Activated naive CD4-positive, alpha-beta T cell treated with anti-CD3 and anti-CD28 coated beads, Interleukin-2, amount 50 U/mL, for 24 hours (primary cell): ENCODE measurements around the gene PATJ.

Experiments
- H3K27ac Mint-ChIP-seq: one replicate; pipeline ENCODE4 v1.8.0; 2021; ENCODE audit warnings: mild to moderate bottlenecking, mixed read lengths
- H3K27me3 Mint-ChIP-seq: one replicate; pipeline ENCODE4 v1.8.0; 2021; ENCODE audit warnings: mixed read lengths
- H3K36me3 Mint-ChIP-seq: one replicate; pipeline ENCODE4 v1.8.0; 2021; ENCODE audit warnings: mixed read lengths
- H3K4me1 Mint-ChIP-seq: one replicate; pipeline ENCODE4 v1.8.0; 2021; ENCODE audit warnings: mixed read lengths
- H3K4me3 Mint-ChIP-seq: one replicate; pipeline ENCODE4 v1.8.0; 2021; ENCODE audit warnings: mild to moderate bottlenecking, mixed read lengths
- H3K9me3 Mint-ChIP-seq: one replicate; pipeline ENCODE4 v1.8.0; 2021; ENCODE audit warnings: mixed read lengths

Gene PATJ

GRCh38 chr1:61740751-61741700, 1.3 kb upstream of the PATJ start:
- peak overlapping the region; percentile 91 for H3K27ac Mint-ChIP-seq
- no peaks in the 10 kb centered on the region for H3K9me3 Mint-ChIP-seq
- peak overlapping the region; percentile 93 for H3K4me3 Mint-ChIP-seq
- H3K36me3 Mint-ChIP-seq: no peaks in the 10 kb centered on the region
- peaks cover 29% of the 10 kb centered on the region for H3K4me1 Mint-ChIP-seq
- H3K27me3 Mint-ChIP-seq: no peaks in the 10 kb centered on the region

- H3K4me1 Mint-ChIP-seq: peaks cover 38% of the 10 kb centered on the region
- no peaks in the 10 kb centered on the region for H3K27me3 Mint-ChIP-seq
- no peaks in the 10 kb centered on the region for H3K36me3 Mint-ChIP-seq
- peak overlapping the region; percentile 81 for H3K27ac Mint-ChIP-seq
- no peaks in the 10 kb centered on the region for H3K9me3 Mint-ChIP-seq
- peak overlapping the region; percentile 75 for H3K4me3 Mint-ChIP-seq
These were observed 545 bp downstream of the PATJ start for GRCh38 chr1:61742620-61743430.

DNA sequence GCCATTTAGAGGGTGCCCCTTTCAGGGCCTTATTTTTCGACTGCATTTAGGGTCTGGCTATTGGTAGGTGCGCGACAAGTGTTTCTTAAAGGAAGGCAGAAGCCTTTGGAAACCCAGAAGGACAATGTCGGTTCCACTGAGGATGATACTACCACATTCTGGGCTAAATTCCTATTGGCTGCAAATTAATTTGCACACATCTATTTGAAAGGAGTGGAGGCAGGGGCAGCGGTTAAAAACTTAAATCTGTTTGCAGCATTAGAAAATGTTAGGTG, 1.1 kb downstream of the PATJ start:
- Mint-ChIP-seq H3K27ac (peak overlapping the region; percentile 81), H3K27me3 (no peaks in the 10 kb centered on the region), H3K4me3 (peak overlapping the region; percentile 75), H3K9me3 (no peaks in the 10 kb centered on the region), H3K36me3 (no peaks in the 10 kb centered on the region), H3K4me1 (peaks cover 38% of the 10 kb centered on the region)

DNA sequence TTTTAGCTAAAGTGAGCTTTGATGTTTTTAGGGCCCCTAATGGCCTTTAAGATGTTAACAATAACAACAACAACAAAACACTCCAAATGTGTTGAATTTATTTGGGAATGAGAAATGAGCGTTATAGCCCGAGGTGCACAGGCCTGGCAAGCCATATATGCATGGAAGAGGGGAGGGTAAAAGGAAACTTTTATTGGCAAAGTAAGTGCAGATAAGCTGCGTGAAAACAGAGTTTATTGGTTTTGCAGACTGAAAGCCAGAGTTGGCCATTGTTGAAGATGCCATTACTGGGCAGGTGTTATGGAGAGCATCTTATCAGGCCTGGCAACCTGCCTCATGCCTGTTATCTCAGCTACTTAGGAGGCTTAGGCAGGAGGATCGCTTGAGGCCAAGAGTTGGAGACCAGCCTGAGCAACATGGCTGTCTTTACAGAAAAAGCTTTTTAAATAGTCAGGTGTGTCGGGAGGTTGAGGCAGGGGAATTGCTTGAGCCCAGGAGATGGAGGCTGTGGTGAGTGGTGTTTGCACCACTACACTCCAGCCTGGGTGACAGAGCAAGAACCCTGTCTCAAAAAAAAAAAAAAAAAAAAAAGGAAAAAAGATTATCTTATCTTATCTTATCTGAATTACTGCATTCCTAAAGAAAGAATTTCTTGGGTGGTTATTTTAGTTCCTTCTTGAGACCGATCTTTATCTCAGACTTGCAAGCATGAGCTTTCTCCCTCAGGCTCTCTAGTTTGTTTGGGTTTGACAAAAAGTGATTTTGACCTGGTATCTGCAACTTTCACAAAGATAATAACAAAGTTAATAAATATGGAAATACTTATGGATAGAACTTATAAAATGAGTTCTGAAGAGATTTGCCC, 1.7 kb downstream of the PATJ start:
- Mint-ChIP-seq H3K9me3 (no peaks in the 10 kb centered on the region), H3K4me3 (peak overlapping the region; percentile 23), H3K27ac (peak overlapping the region; percentile 81), H3K36me3 (no peaks in the 10 kb centered on the region), H3K4me1 (peaks cover 38% of the 10 kb centered on the region), H3K27me3 (no peaks in the 10 kb centered on the region)

DNA sequence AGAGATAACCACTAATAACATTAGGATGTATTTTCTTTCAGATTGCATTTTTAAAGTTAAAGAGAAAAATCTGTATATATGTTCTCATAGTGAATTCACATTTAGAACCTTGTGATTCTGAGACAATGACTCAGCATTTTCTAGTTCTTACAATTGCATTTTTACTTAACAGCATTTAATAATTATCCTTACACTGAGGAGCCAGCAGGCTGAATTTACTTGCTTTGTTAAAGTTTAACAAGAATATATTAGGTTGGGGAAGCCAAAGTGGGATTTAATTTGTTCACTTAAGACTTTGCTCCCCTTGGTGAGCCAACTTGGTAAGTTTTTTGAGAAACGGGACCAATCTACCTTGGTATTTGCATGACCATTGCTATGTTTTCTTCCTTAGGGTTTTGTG, 4.5 kb downstream of the PATJ start:
- no peaks in the 10 kb centered on the region for H3K27me3 Mint-ChIP-seq
- H3K4me1 Mint-ChIP-seq: peaks cover 28% of the 10 kb centered on the region
- no peak overlapping the region for H3K4me3 Mint-ChIP-seq
- H3K27ac Mint-ChIP-seq: peak overlapping the region; percentile 44
- H3K36me3 Mint-ChIP-seq: no peaks in the 10 kb centered on the region
- no peaks in the 10 kb centered on the region for H3K9me3 Mint-ChIP-seq

DNA sequence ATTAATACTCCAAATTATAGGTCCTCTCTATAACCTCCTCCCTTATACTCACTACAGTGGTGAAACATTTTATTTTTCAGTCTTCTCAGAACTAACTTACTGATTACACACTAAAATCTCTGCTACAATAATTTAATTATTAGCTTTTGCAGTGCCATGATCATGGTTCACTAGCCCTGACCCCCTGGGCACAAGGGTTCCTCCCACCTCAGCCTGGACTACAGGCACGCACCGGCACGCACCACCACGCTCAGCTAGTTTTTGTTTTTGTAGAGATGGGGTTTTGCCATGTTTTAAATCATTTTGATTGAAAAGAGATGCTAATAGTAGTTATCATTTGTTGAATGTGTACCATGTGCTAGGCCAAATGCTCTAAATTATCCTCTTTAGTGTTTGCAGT, 6.3 kb downstream of the PATJ start:
- peaks cover 21% of the 10 kb centered on the region for H3K4me1 Mint-ChIP-seq
- H3K27ac Mint-ChIP-seq: no peak overlapping the region
- H3K27me3 Mint-ChIP-seq: no peaks in the 10 kb centered on the region
- no peaks in the 10 kb centered on the region for H3K36me3 Mint-ChIP-seq
- H3K9me3 Mint-ChIP-seq: no peaks in the 10 kb centered on the region
- no peak overlapping the region for H3K4me3 Mint-ChIP-seq

DNA sequence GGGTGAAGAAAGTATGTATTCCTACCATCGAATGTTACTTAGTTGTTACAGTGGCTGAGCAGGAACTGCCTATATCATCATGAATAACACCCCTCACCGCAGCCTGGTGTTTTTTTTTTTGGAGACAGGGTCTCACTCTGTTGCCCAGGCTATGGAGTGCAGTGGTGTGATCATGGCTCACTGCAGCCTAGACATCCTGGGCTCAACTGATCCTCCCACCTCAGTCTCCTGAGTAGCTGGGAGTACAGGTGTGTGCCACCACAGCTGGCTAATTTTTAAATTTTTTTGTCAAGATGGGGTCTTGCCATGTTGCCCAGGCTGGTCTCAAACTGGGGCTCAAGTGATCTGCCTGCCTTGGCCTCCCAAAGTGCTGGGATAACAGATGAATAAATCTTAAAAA, 7.3 kb downstream of the PATJ start:
- Mint-ChIP-seq H3K27me3 (no peaks in the 10 kb centered on the region), H3K27ac (no peak overlapping the region), H3K4me1 (peaks cover 16% of the 10 kb centered on the region), H3K9me3 (no peaks in the 10 kb centered on the region), H3K4me3 (no peak overlapping the region), H3K36me3 (no peaks in the 10 kb centered on the region)

DNA sequence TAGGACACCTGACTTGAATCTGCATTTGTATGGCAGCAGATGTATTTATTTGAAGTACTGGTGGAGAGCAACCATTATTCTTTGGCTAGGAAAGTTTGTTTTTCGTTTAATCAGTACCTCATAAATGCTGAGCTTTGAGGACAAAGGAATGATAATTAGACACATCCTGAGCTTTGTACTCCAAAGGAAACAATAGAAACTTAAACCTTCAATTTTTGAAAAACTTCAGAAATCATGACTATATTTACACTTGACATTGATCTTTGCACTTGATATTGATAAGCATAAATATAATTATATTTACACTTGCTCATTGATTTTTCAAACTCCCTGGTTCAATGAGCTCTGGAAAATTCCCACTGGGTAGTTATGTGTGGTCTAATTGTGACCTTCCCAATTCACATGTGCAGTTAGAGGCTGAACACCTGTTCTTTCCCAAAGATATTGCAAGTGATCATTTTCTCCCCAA, 10.7 kb downstream of the PATJ start:
- H3K27me3 Mint-ChIP-seq: no peaks in the 10 kb centered on the region
- H3K27ac Mint-ChIP-seq: no peak overlapping the region
- H3K4me1 Mint-ChIP-seq: no peaks in the 10 kb centered on the region
- peaks cover 3% of the 10 kb centered on the region for H3K36me3 Mint-ChIP-seq
- no peak overlapping the region for H3K4me3 Mint-ChIP-seq
- no peaks in the 10 kb centered on the region for H3K9me3 Mint-ChIP-seq

DNA sequence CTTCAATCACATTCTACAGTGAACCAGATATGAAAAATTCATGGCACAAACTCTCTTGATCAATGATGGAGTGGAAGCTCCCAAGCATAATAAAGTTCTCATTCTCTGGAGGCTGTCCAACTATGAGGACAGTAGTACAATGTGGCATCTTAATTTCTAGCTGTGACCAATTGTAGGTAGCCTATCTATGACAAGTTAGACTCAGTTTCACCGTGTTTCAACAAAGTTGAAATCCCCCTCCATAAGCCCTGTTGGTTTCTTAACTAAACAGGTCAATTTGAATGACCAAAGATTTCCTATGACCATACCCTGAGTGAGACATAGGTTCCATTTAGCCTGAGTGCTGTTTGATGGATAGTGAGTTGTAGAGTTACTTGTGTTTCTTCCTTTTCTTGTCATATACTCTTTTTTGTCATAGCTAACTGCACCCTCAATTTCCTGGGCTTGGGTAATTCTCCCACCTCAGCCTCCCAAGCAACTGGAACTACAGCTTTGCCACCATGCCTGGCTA, 11.8 kb downstream of the PATJ start:
- Mint-ChIP-seq H3K9me3 (no peaks in the 10 kb centered on the region), H3K27ac (no peak overlapping the region), H3K36me3 (peaks cover 3% of the 10 kb centered on the region), H3K27me3 (no peaks in the 10 kb centered on the region), H3K4me1 (no peaks in the 10 kb centered on the region), H3K4me3 (no peak overlapping the region)

DNA sequence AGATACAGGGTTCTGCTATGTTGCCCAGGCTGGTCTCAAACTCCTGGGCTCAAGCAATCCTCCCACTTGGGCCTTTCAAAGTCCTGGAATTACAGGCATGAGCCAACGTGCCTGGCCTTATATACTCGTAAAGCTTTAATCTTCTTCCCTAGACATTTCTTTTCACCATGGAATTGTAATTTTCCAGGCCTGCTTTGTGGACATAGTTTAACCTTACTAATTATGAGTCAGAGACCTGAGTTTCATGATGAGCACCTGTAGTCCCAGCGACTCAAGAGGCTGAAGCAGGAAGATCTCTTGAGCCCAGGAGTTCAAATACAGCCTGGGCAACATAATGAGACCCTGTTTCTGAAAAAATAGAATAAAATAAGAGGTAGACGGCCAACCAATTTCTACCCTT, 12.3 kb downstream of the PATJ start:
- Mint-ChIP-seq H3K27ac (no peak overlapping the region), H3K9me3 (no peaks in the 10 kb centered on the region), H3K27me3 (no peaks in the 10 kb centered on the region), H3K4me1 (no peaks in the 10 kb centered on the region), H3K36me3 (peaks cover 3% of the 10 kb centered on the region), H3K4me3 (no peak overlapping the region)

GRCh38 chr1:61756773-61757172, 14.5 kb downstream of the PATJ start:
- Mint-ChIP-seq H3K36me3 (peaks cover 3% of the 10 kb centered on the region), H3K4me1 (no peaks in the 10 kb centered on the region), H3K4me3 (no peak overlapping the region), H3K27me3 (no peaks in the 10 kb centered on the region), H3K27ac (no peak overlapping the region), H3K9me3 (no peaks in the 10 kb centered on the region)

GRCh38 chr1:61757950-61758349, 15.7 kb downstream of the PATJ start:
- Mint-ChIP-seq H3K27me3 (no peaks in the 10 kb centered on the region), H3K27ac (no peak overlapping the region), H3K4me1 (no peaks in the 10 kb centered on the region), H3K4me3 (no peak overlapping the region), H3K9me3 (no peaks in the 10 kb centered on the region), H3K36me3 (peaks cover 3% of the 10 kb centered on the region)

DNA sequence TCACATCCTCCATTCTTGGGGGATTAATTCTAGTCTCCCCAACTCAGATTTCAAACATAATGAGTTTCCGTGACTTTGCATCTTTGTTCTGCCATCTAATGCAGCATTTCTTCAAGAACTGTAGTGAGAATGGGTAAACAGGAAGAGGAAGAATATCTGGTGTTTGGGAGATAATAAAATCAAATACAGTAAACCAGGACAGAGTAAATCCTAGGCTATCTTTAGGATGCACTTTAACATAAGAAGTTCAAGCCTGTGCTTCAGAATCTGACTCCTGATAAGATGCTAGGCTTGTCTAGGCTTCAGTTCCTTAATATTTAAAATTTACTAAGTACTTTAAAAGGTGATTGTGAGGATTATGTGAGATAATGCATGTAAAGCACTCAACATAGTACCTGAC, 27.9 kb downstream of the PATJ start:
- Mint-ChIP-seq H3K27me3 (no peaks in the 10 kb centered on the region), H3K4me3 (no peak overlapping the region), H3K4me1 (peaks cover 4% of the 10 kb centered on the region), H3K9me3 (no peaks in the 10 kb centered on the region), H3K27ac (no peak overlapping the region), H3K36me3 (peaks cover 7% of the 10 kb centered on the region)

DNA sequence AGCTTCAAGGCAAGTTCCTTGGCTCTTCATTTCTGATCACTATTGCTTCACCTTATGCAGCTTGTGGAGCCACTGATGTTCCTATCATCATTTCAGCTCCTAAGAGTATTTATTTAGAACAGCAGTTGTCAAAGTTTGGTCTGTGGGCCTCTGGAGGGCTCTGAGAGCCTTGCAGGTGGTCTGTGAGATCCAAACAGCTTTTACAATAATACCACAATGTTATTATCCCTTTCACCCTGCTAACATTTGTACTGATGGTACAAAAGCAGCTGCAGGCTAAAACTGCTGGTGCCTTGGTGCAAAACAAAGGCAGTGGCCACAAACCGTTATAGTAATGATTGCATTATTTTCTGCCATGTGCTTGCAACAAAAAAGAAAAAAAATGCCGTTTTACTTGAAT, 33.8 kb downstream of the PATJ start:
- Mint-ChIP-seq H3K27me3 (no peaks in the 10 kb centered on the region), H3K9me3 (no peaks in the 10 kb centered on the region), H3K4me3 (no peak overlapping the region), H3K27ac (no peak overlapping the region), H3K36me3 (peaks cover 12% of the 10 kb centered on the region), H3K4me1 (peaks cover 14% of the 10 kb centered on the region)

DNA sequence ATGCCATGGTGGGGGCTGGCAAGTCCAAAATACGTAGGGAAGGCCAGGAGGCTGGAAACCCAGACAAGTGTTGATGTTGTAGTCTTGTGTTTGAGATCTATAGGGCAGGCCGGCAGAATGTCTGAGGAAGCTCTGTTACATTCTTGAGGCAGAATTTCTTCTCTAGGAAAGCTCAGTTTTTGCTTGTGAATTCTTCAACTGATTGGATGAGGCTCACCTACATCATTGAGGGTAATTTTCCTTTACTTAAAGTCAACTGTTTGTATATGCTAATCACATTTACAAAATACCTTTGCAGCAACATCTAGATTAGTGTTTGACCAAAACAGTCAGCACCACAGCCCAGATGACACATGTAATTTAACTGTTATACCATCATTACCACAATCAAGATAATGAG, 37.0 kb downstream of the PATJ start:
- no peaks in the 10 kb centered on the region for H3K27me3 Mint-ChIP-seq
- H3K4me3 Mint-ChIP-seq: no peak overlapping the region
- H3K4me1 Mint-ChIP-seq: peaks cover 43% of the 10 kb centered on the region
- H3K27ac Mint-ChIP-seq: no peak overlapping the region
- H3K36me3 Mint-ChIP-seq: peaks cover 12% of the 10 kb centered on the region
- no peaks in the 10 kb centered on the region for H3K9me3 Mint-ChIP-seq
